GM18505 (cell line): ENCODE results near the gene ST6GALNAC3.

Experiments
- ATAC-seq: cut with Tn5 transposase; IDR thresholded peaks from one replicate; pipeline ENCODE4 v1.9.1; 2021; ENCODE audit not compliant: unreplicated experiment
- POLR2A ChIP-seq: IDR thresholded peaks from 4 replicates; pipeline ENCODE4 v1.6.1; 2011; ENCODE audit warnings: borderline replicate concordance; ENCODE audit not compliant: insufficient read depth, insufficient read length; ENCODE audit errors: extremely low read depth

Gene ST6GALNAC3

DNA sequence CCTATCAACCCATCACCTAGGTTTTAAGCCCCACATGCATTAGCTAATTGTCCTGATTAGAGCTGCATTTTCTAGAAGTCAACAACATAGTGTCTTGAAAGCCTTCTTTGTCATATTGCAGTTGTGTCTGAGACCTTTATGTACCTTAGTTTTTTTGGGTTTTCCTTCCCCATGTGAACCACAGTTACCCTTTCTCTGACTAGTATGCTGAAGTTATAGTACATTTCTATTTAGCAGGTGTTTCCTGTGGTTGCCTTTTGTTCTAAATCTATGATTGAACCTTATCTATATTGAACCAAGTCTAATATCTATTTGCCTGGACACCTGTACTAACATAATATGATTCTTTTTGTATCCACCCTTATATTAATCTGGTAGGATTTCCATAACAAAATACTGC is 135.6 kb downstream of the ST6GALNAC3 start:
- no peak for ATAC-seq
- TF ChIP-seq POLR2A: no peak

DNA sequence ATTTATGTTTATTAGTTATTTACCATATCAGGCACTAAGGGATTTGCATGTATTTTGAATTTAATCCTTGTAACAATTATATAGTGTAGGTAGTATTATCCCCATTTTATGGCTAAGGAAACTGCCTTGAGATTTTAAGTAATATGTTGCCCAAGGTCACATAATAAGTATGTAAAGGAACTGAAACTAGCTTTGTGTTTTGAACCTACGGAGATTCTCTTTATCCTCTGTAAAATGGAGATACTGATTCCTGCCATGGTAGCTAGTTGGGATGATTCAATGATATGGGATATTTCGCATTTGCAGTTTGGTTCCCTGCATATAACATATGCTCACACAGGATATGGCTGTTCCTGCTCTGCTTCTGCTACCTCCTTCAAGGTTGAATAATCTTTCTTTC is 144.3 kb downstream of the ST6GALNAC3 start:
- no peak for ATAC-seq
- no peak for TF ChIP-seq POLR2A

DNA sequence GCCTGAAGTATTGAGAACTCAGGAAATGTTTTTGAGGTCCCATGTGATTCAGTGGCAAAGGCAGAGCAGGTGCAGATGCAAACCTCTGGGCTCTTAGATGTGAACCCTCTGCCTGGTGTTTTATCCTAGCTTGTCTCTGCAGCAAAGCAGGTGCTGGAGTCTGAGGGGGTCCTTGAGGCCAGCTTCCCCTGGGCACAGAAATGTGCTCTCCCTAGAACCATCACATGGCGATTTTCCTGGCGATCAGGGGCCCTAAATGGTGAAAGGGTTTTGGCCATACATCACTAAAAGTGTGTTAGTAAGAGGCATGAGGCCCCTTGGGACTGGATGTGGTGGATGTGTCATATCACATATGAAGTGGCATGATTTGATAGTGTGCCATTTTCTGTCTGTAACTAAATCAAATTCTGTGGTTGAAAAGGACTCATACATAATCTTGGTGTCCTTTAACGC is 144.8 kb downstream of the ST6GALNAC3 start:
- ATAC-seq: no peak
- no peak for TF ChIP-seq POLR2A

DNA sequence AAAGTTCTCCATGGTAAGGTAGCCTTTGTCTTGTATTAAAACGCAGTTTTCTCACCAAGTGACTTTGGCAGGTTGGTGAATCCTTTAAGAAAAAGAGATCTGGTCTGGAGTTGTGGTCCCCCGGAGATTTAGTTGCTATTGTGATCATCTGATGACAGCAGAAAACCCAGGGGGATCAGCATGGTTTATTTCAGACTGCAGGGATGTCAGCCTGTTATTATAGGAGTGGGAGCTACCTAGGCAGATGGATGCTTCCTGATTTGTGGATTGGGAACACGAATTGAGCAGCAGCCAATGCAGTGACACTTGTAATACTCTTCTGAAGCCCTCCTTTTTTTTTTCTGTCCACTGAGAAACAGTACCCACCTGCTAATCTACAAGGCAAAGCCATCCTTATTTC is 150.2 kb downstream of the ST6GALNAC3 start:
- no peak for ATAC-seq
- no peak for TF ChIP-seq POLR2A

DNA sequence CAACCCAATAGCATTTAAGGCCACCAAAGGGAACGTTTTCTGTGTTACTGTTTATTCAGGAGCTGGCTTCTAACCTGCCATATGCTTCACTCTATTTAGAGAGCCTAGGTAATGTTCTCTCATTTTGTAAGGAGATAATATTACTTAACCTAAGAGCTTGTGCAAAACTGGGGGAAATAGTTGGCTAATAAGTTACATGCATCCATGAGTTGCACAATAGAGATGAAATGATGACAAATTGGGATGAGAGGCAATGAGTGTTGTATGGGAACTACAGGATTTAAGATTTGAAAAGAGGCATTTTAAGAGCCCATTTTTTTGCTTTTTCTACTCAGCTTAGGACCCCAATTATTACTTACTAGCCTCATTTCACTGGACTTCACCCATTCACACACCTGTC is 151.0 kb downstream of the ST6GALNAC3 start:
- ATAC-seq: no peak
- no peak for TF ChIP-seq POLR2A

DNA sequence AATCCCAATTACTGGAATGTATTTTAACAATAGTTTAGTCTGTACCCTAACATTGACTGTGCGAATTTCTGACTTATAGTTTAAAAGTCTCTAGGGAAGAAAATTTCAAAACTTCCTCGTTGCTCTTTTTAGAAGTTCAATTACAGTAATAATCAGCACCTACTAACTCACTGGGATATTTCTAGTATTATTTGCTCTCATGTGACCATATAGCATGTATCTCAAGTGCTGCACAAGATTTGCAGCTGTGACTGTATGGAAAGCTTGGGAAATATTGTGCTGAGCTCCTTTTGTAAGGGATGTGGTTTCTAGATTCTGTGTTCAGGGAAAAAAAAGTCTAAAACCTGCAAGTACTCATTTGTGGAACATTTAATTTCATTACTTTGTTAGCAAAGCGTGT is 153.1 kb downstream of the ST6GALNAC3 start:
- ATAC-seq: no peak
- TF ChIP-seq POLR2A: no peak

DNA sequence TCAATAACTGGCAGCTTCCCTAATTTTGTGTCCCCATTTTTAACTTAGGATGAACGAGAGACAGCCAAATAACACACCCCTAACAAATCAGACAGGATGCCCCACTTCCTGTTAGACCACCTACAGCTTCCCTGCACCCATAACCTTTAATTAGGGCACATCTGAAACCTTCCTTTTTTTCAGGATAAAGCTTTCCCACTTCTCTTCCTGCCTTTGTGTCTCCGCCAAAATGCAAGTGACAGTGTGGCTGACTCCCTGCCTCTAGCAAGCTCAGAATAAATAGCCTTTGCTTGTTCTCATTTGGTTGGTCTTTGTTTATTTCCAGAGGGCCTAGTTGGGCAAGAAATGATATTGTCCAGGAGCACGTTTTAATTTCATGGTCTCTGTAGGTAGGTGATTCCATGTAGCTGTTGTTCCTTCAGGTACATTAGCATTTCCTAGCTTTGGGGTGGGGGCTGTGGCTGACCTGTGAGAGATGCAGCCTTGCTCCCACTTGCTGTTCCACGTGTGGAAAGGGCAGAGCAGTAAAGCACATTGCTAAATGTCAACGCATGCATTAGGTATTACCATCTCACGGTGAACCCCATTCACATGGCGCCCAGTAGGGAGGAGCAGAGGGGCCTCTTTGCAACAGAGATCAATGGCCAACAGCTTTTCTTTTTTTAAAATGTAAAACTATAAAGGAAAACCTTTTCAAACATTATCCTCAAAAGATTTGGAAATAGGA is 154.9 kb downstream of the ST6GALNAC3 start:
- no peak for TF ChIP-seq POLR2A
- ATAC-seq: no peak

DNA sequence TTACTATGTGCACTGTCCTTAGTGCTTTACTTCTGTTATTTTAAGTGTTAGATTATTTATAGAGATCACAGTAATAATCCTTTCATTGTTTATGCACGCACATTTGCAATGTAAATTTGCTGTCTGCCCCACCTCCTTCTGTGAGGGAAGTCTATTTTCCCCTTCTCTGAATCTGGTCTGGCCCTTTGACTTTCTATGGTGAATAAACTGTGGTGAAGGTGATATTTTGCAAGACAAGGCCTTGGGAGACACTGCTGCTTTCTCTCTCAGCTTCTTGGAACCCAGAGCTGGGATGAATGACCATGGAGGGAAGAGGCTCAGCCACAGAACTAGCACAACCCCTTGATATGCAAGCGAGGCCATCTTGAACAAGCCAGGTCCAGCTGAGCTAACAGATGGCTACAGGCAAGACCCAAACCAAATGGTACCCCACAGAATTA is 156.3 kb downstream of the ST6GALNAC3 start:
- TF ChIP-seq POLR2A: no peak
- ATAC-seq: no peak

DNA sequence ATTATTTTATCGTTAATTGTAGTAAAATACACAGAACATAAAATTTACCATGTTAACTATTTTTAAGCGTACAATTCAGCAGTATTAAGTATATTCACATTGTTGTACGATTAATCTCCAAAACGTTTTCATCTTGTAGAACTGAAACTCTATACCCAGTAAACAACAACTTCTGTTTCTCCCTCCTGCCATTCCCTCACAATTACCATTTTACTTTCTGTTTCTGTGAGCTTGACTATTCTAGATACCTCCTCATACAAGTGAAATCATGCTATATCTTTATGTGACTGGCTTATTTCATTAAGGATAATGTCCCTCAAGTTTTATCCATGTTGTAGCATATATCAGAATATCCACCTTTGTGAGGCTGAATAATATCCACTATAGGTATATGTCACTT is 156.8 kb downstream of the ST6GALNAC3 start:
- no peak for TF ChIP-seq POLR2A
- no peak for ATAC-seq

DNA sequence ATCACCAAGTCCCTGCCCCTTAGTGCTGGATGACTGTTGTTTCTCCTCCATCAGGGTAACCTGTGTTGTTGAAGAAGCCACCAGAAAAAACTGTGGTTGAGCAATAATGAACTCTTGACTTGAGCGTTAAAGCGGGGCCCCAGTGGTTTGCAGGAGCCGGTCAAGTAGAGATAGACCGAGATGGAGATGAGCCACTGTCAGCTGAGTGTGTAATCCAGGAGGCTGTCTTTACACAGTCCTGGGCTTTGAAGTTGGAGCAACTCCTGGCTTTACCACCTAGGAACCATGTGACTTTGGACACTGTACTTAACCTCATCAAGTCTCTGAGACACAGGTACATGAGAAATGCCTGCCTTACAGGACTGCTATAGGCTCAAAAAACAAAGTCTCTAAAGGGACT is 158.1 kb downstream of the ST6GALNAC3 start:
- TF ChIP-seq POLR2A: no peak
- ATAC-seq: no peak

DNA sequence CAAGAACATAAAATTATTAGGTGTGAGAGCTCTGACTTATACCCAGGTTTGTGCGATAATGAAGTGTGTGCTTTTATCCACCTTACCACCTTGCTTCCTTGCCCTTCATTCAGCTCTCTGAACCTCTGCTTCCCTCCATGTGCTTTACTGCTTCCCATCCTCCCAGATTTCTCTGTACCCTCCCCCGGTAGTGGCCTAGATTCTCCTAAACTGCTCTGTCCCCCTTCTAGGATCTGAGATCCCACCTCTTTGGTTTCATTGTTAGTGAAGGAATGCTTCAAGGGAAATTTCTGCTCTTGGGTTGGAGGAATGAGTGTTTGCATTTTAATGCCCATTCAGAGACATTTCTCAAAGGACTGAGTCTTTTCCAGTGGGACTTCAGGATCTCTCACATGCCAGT is 159.5 kb downstream of the ST6GALNAC3 start:
- no peak for TF ChIP-seq POLR2A
- no peak for ATAC-seq

DNA sequence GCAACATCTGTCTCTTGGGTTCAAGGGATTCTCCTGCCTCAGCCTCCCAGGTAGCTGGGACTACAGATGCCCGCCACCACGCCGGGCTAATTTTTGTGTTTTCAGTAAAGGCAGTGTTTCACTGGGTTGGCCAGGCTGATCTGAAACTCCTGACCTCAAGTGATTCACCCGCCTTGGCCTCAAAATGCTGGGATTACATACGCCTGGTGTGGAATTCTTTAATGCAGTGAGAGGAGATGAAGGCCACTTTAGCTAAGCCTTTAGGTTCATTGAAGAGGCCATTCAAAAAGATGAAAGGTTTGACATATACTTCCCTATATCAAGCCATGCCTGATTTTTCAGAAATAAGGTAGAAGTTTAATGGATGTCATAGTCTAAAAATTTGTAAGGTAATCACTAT is 162.7 kb downstream of the ST6GALNAC3 start:
- ATAC-seq: no peak
- no peak for TF ChIP-seq POLR2A

DNA sequence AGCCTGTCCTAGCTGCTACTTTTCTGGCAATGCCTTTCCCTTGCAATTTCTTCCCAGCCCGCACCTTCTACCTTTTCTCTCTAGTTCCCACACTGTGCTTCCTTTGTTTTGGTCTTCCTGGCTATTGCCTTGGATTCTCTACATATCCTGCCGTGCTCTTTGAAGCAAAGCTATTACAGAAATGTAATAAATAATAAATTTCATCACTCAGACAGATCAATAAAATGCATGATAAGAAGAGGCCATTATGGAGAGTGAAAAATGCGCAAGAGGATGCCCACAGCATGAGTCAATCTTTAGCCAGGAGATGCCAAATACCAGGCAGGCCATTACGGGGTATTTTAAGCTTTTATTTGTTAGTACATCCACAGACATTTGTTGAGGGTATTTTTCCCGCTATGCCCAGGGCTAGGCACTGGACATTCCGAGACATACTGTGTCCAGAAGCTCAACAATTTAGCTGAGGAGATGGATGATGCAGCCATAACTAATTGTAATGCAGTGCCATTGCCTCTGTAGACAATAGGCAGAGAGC is 163.6 kb downstream of the ST6GALNAC3 start:
- no peak for ATAC-seq
- TF ChIP-seq POLR2A: no peak

DNA sequence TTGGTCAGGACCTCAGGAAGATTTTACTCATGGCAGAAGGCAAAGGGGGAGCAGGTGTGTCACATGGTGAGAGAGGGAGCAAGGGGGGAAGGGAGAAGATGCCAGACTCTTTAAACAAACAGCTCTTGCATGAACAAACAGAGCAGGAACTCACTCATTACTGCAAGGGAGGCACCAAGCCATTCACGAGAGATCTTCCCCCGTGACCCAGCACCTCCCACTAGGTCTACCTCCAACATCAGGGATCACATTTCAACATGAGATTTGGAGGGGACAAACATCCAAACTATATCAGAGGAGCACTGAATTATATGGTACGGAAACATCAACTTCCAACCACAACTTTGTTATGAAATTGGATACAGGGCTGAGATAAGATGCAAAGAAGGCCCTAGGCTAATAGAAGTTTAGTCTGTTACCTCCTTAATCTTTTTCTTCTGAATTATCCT is 164.9 kb downstream of the ST6GALNAC3 start:
- no peak for ATAC-seq
- no peak for TF ChIP-seq POLR2A
